ENCODE results near the gene GPR3. TPM values are rescaled to one million over a fixed set of nuclear protein-coding genes. Genes with fewer than 3 reads are reported as not detected.
A peak's percentile ranks its signal among the peaks of the same experiment; 100 is the strongest.

The GPR3 gene
- total and polyA plus RNA-seq, 2 donors (not counting 3 experiments of a cell fraction or from before 2014, with no cell fraction given), result 1.8 TPM

GRCh38 chr1:27357281-27358037, 35.0 kb upstream of the GPR3 start:
- POLR2A ChIA-PET, result no interaction called here

More at GRCh38 chr1:27357281-27358037, 35.0 kb upstream of the GPR3 start:
- peak overlapping the region; percentile 44 for H2AFZ ChIP-seq (ENCODE audit: low read depth, low read length)
- H3K4me1 ChIP-seq (ENCODE audit: control insufficient read depth, extremely low read depth, insufficient read depth, low read length), result no peaks in the 10 kb centered on the region
- no peaks in the 10 kb centered on the region for H4K20me1 ChIP-seq (replicated peaks; ENCODE audit: control insufficient read depth, extremely low read depth, insufficient read depth, low read length)
- FAIRE-seq (peak; percentile 88), DNase-seq (ENCODE audit: low read depth, low spot score) (peak; percentile 57)
- H3K79me2 ChIP-seq (ENCODE audit: control insufficient read depth, insufficient read depth, low read length), result no peaks in the 10 kb centered on the region
- intact Hi-C loops (cut with micrococcal nuclease), result loop anchor here (1.0 kb wide), 4 partner anchors 8 to 249 kb away; no protein-coding TSS in a partner anchor
- no peak overlapping the region for H3K9ac ChIP-seq (replicated peaks; ENCODE audit: extremely low read depth, insufficient read depth, low read length)
- CTCF ChIA-PET, result interaction anchor here (0.7 to 5.5 kb wide), 27 partner anchors 8 to 306 kb away, joined by 3 to 54 read pairs (median 5); partner anchors contain the start of genes CD164L2, FCN3, GPR3 and MAP3K6
- H3K4me3 ChIP-seq (replicated peaks in 1 of 3; ENCODE audit: insufficient read depth in 1 of 3, low read depth in 1 of 3, low read length in 3 of 3), result no peak overlapping the region
- no peaks in the 10 kb centered on the region for H3K9me3 ChIP-seq (replicated peaks; ENCODE audit: control insufficient read depth, insufficient read depth, low read length)
- no peak overlapping the region for H3K4me2 ChIP-seq (ENCODE audit: insufficient read depth, low read length)
- BruUV-seq (replicated peaks), result no TSS peak
- no peak for TF ChIP-seq FOS (IDR thresholded peaks at IDR 0.05; ENCODE audit: borderline replicate concordance, insufficient read depth, low read length)
- TF ChIP-seq GATA2 (IDR thresholded peaks at IDR 0.05; ENCODE audit: insufficient read depth, insufficient read length, low read depth, low read length), result no peak
- peak; percentile 90 to 99 for TF ChIP-seq CTCF (IDR thresholded peaks at IDR 0.05; ENCODE audit: extremely low read depth in 1 of 2, insufficient read depth in 1 of 2, low read depth in 1 of 2, low read length in 2 of 2)
- no peak for TF ChIP-seq POLR2A (IDR thresholded peaks at IDR 0.05; ENCODE audit: low read depth, low read length)
- no peak overlapping the region for H3K27ac ChIP-seq (ENCODE audit: insufficient read depth, low read depth, low read length)
- no peaks in the 10 kb centered on the region for H3K9me1 ChIP-seq (replicated peaks; ENCODE audit: control insufficient read depth, extremely low read depth, insufficient read depth, low read length)
- dilution Hi-C loops (cut with MboI; ENCODE audit: extremely low pct_ligation_motif_present, low sequenced_read_pairs), result no loop called here
- peaks cover 0 to 4% of the 10 kb centered on the region in 2 experiments for H3K36me3 ChIP-seq (ENCODE audit: control insufficient read depth in 2 of 2, extremely low read depth in 1 of 2, insufficient read depth in 2 of 2, low read length in 2 of 2)
- no peaks in the 10 kb centered on the region for H3K27me3 ChIP-seq (ENCODE audit: control insufficient read depth in 2 of 2, insufficient read depth in 2 of 2, low read length in 2 of 2)
